Gastroesophageal sphincter (tissue), 4 donors: ENCODE results near the gene ZNF211. TPM values are rescaled to one million over a fixed set of nuclear protein-coding genes. Genes with fewer than 3 reads are reported as not detected.

Experiments used
- ATAC-seq: fragments of 150-250 bp; one replicate; pipeline ENCODE4 v1.9.1; 2016; ENCODE audit warnings: mild to moderate bottlenecking, moderate library complexity
- H3K27ac ChIP-seq, 4 donors: fragments of 200-600 bp; sonication (generic) in 3 of 4; 1 replicate in 3 of 4; 2 replicates in 1 of 4; pipeline ENCODE4 v1.5.1; 2016 to 2019
- H3K27me3 ChIP-seq: fragments of 200-600 bp; sonication (generic); one replicate; pipeline ENCODE4 v1.5.1; 2019
- H3K36me3 ChIP-seq, 2 donors: fragments of 200-600 bp; sonication (generic); one replicate each; pipeline ENCODE4 v1.5.1; 2019; ENCODE audit warnings: control low read depth in 1 of 2
- H3K4me1 ChIP-seq, 3 donors: fragments of 200-600 bp; sonication (generic); 1 replicate in 2 of 3; 2 replicates in 1 of 3; pipeline ENCODE4 v1.5.1; 2016 to 2019; ENCODE audit warnings: control low read depth in 2 of 3
- H3K4me3 ChIP-seq, 2 donors: fragments of 200-600 bp; sonication (generic); one replicate each; pipeline ENCODE4 v1.5.1; 2019; ENCODE audit warnings: mild to moderate bottlenecking in 1 of 2, moderate library complexity in 1 of 2
- H3K9me3 ChIP-seq, 3 donors: fragments of 200-600 bp; sonication (generic); one replicate each; pipeline ENCODE4 v1.5.1; 2017 to 2019; ENCODE audit warnings: control low read depth in 2 of 3
- CTCF ChIP-seq, 4 experiments: fragments of 200-600 bp in 2 of 4; fragments of 450-650 bp in 2 of 4; sonication (generic) in 1 of 4; IDR thresholded peaks; one replicate each; pipeline ENCODE4 v1.5.1; 2017 to 2019; ENCODE audit warnings: antibody characterized with exemption in 4 of 4, mild to moderate bottlenecking in 2 of 4, moderate library complexity in 2 of 4
- EP300 ChIP-seq: sonication (generic); formaldehyde crosslinking; IDR thresholded peaks from one replicate; pipeline ENCODE4 v1.6.1; 2017; ENCODE audit warnings: antibody characterized with exemption, mild to moderate bottlenecking
- POLR2A ChIP-seq, 2 donors: fragments of 450-650 bp; IDR thresholded peaks; one replicate each; pipeline ENCODE4 v1.6.1; 2017; ENCODE audit warnings: antibody characterized with exemption in 2 of 2, mild to moderate bottlenecking in 2 of 2, moderate library complexity in 1 of 2
- POLR2AphosphoS5 ChIP-seq: sonication (generic); formaldehyde crosslinking; IDR thresholded peaks from one replicate; pipeline ENCODE4 v1.6.1; 2017; ENCODE audit warnings: antibody characterized with exemption
- WGBS, 2 donors: methylation state at CpG; one replicate each; pipeline ENCODE4 v1.1.5; 2018; ENCODE audit warnings: low coverage in 1 of 2; 5-methylcytosine and 5-hydroxymethylcytosine counted together
- total RNA-seq, 4 donors: library from RNA; depleted of rRNA; stranded (reverse); fragments of >200 nt; gene quantifications; one replicate each; pipeline ENCODE4 v1.1.0, GENCODE V29; 2016

The ZNF211 gene
- total RNA-seq, 4 donors from 2014 or later: 8.3 to 16.8 (median 15.3) TPM

- Histone ChIP-seq H3K9me3 (peaks cover 9 to 100% (median 26%) of the 10 kb centered on the region in 3 donors), H3K4me1 (no peaks in the 10 kb centered on the region), H3K27ac (no peak overlapping the region), H3K27me3 (no peaks in the 10 kb centered on the region), H3K4me3 (no peak overlapping the region), H3K36me3 (peaks cover 23 to 93% of the 10 kb centered on the region in 2 donors)
- no peak for ATAC-seq
- WGBS, 2 donors: 90 to 93% methylated on average over 5 to 8 of the region's 10 CpGs
- TF ChIP-seq CTCF (IDR thresholded peaks at IDR 0.05): no peak
- no peak for TF ChIP-seq POLR2AphosphoS5
- TF ChIP-seq EP300: no peak
- TF ChIP-seq POLR2A (IDR thresholded peaks at IDR 0.05): no peak
These were observed 12.2 kb upstream of the ZNF211 start for GRCh38 chr19:57620673-57621348.

- Histone ChIP-seq H3K4me3 (no peak overlapping the region), H3K27ac (no peak overlapping the region), H3K27me3 (no peaks in the 10 kb centered on the region), H3K36me3 (peaks cover 23 to 70% of the 10 kb centered on the region in 2 donors), H3K4me1 (no peaks in the 10 kb centered on the region), H3K9me3 (peaks cover 9 to 100% (median 17%) of the 10 kb centered on the region in 3 donors)
- TF ChIP-seq EP300 (no peak), POLR2AphosphoS5 (no peak), CTCF (IDR thresholded peaks at IDR 0.05) (no peak), POLR2A (IDR thresholded peaks at IDR 0.05) (no peak)
- ATAC-seq: no peak
These were observed 9.9 kb upstream of the ZNF211 start for GRCh38 chr19:57623091-57623490.

- Histone ChIP-seq H3K27ac (peak overlapping the region in 3 of 4 donors; percentile 87 to 91 (median 89)), H3K36me3 (peaks cover 0 to 57% of the 10 kb centered on the region in 2 donors), H3K9me3 (peaks cover 0 to 49% (median 2%) of the 10 kb centered on the region in 3 donors), H3K27me3 (no peaks in the 10 kb centered on the region), H3K4me1 (peaks cover 0 to 16% (median 5%) of the 10 kb centered on the region in 3 donors), H3K4me3 (peak overlapping the region; percentile 66 to 88)
- ATAC-seq: no peak
- TF ChIP-seq EP300: no peak
- no peak for TF ChIP-seq POLR2AphosphoS5
- TF ChIP-seq POLR2A (IDR thresholded peaks at IDR 0.05): no peak
- no peak for TF ChIP-seq CTCF (IDR thresholded peaks at IDR 0.05)
- WGBS, 2 donors: 19% methylated on average over 3 of the region's 6 CpGs; no CpG with 5 or more reads in 1 of the 2 donors
These were observed 814 bp downstream of the ZNF211 start for GRCh38 chr19:57633832-57634131.

- Histone ChIP-seq H3K4me3 (no peak overlapping the region), H3K27ac (no peak overlapping the region), H3K9me3 (peaks cover 0 to 76% (median 5%) of the 10 kb centered on the region in 3 donors), H3K36me3 (peaks cover 8 to 81% of the 10 kb centered on the region in 2 donors), H3K4me1 (peaks cover 0 to 16% (median 5%) of the 10 kb centered on the region in 3 donors), H3K27me3 (no peaks in the 10 kb centered on the region)
- ATAC-seq: no peak
- TF ChIP-seq POLR2A (IDR thresholded peaks at IDR 0.05) (no peak), POLR2AphosphoS5 (no peak), CTCF (IDR thresholded peaks at IDR 0.05) (no peak), EP300 (no peak)
- 93 to 94% methylated on average over 2 to 4 of the region's 4 CpGs for WGBS, 2 donors
These were observed 4.4 kb downstream of the ZNF211 start for GRCh38 chr19:57637379-57637778.

DNA sequence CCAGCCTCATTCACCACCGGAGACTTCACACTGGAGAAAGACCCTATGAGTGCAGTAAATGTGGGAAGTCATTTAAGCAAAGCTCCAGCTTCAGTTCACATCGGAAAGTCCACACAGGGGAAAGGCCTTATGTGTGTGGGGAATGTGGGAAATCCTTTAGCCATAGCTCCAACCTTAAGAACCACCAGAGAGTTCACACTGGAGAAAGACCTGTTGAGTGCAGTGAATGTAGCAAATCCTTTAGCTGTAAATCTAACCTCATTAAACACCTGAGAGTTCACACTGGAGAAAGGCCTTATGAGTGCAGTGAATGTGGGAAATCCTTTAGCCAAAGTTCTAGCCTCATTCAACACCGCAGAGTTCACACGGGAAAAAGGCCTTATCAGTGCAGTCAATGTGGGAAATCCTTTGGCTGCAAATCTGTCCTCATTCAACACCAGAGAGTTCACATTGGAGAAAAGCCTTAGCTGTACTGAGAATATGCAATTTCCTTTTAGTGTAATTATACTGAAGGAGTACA lies 8.8 kb downstream of the ZNF211 start:
- no peak for ATAC-seq
- Histone ChIP-seq H3K27me3 (no peaks in the 10 kb centered on the region), H3K36me3 (peaks cover 8 to 72% of the 10 kb centered on the region in 2 donors), H3K27ac (no peak overlapping the region), H3K4me3 (no peak overlapping the region), H3K4me1 (no peaks in the 10 kb centered on the region), H3K9me3 (peaks cover 0 to 75% (median 5%) of the 10 kb centered on the region in 3 donors)
- TF ChIP-seq POLR2A (IDR thresholded peaks at IDR 0.05) (no peak), POLR2AphosphoS5 (no peak), CTCF (IDR thresholded peaks at IDR 0.05) (no peak), EP300 (no peak)
- WGBS, 2 donors: 87 to 100% methylated on average over 2 to 3 of the region's 4 CpGs
